Hepatocyte (in vitro differentiated cells): ENCODE results near the gene FUT9. TPM values are rescaled to one million over a fixed set of nuclear protein-coding genes. Genes with fewer than 3 reads are reported as not detected.

Experiments
- DNase-seq: peaks from one replicate; pipeline ENCODE4 v3.0.0-alpha.2; 2016; ENCODE audit warnings: low spot score
- H2AFZ ChIP-seq: fragments of 200-600 bp; sonication (generic); 2 replicates; pipeline ENCODE4 v1.6.0; 2016; ENCODE audit warnings: antibody characterized with exemption, mild to moderate bottlenecking
- H3K27ac ChIP-seq: fragments of 200-600 bp; sonication (generic); 2 replicates; pipeline ENCODE4 v1.5.1; 2016; ENCODE audit warnings: mild to moderate bottlenecking
- H3K27me3 ChIP-seq: fragments of 200-600 bp; sonication (generic); 2 replicates; pipeline ENCODE4 v1.6.1; 2016
- H3K36me3 ChIP-seq: fragments of 200-600 bp; sonication (generic); replicated peaks from 2 replicates; pipeline ENCODE4 v1.5.1; 2016; ENCODE audit warnings: low read depth; ENCODE audit not compliant: insufficient read depth
- H3K4me1 ChIP-seq: fragments of 200-600 bp; sonication (generic); 2 replicates; pipeline ENCODE4 v1.5.1; 2016; ENCODE audit warnings: mild to moderate bottlenecking, moderate library complexity; ENCODE audit not compliant: insufficient read depth
- H3K4me2 ChIP-seq: fragments of 200-600 bp; sonication (generic); 2 replicates; pipeline ENCODE4 v1.6.0; 2016
- H3K4me3 ChIP-seq: fragments of 200-600 bp; sonication (generic); 2 replicates; pipeline ENCODE4 v1.5.1; 2016; ENCODE audit warnings: mild to moderate bottlenecking
- H3K79me2 ChIP-seq: fragments of 200-600 bp; sonication (generic); 2 replicates; pipeline ENCODE4 v1.6.0; 2017; ENCODE audit warnings: mild to moderate bottlenecking
- H3K9me2 ChIP-seq: fragments of 200-600 bp; sonication (generic); replicated peaks from 2 replicates; pipeline ENCODE4 v1.6.0; 2017; ENCODE audit warnings: mild to moderate bottlenecking; ENCODE audit not compliant: insufficient read depth
- H3K9me3 ChIP-seq: fragments of 200-600 bp; sonication (generic); 2 replicates; pipeline ENCODE4 v1.5.1; 2016; ENCODE audit warnings: low read depth, mild to moderate bottlenecking
- H4K20me1 ChIP-seq: fragments of 200-600 bp; sonication (generic); 2 replicates; pipeline ENCODE4 v1.6.0; 2016; ENCODE audit warnings: mild to moderate bottlenecking; ENCODE audit not compliant: insufficient read depth, poor library complexity, severe bottlenecking
- CTCF ChIP-seq: fragments of 200-600 bp; sonication (generic); IDR thresholded peaks from 2 replicates; pipeline ENCODE4 v1.5.1; 2016; ENCODE audit warnings: antibody characterized with exemption, mild to moderate bottlenecking; ENCODE audit not compliant: poor library complexity
- EZH2 ChIP-seq: fragments of 200-600 bp; sonication (generic); IDR thresholded peaks from 2 replicates; pipeline ENCODE4 v1.6.1; 2016; ENCODE audit warnings: antibody characterized with exemption, mild to moderate bottlenecking, borderline replicate concordance
- EZH2phosphoT487 ChIP-seq: fragments of 200-600 bp; sonication (generic); IDR thresholded peaks from one replicate; pipeline ENCODE4 v1.6.1; 2018; ENCODE audit warnings: antibody characterized with exemption, mild to moderate bottlenecking, low read depth, moderate library complexity; ENCODE audit not compliant: unreplicated experiment, severe bottlenecking
- WGBS: methylation state at CpG from one replicate; pipeline ENCODE4 v1.1.6; 2016; ENCODE audit warnings: low lambda C conversion rate; ENCODE audit errors: missing lambda C conversion rate; 5-methylcytosine and 5-hydroxymethylcytosine counted together
- polyA plus RNA-seq: library from polyadenylated mRNA; unstranded; fragments of >200 nt; fragmentation: Nextera tagmentation; extraction: Ambion mirVana; gene quantifications from 2 replicates; pipeline ENCODE4 v1.2.1, GENCODE V29; 2016
- total RNA-seq: library from RNA; depleted of rRNA; stranded (reverse); fragments of >200 nt; gene quantifications from 2 replicates; pipeline ENCODE4 v1.2.3, GENCODE V29; 2014

The FUT9 gene
- total and polyA plus RNA-seq, 2 experiments from 2014 or later: 0.24 to 0.87 TPM

GRCh38 chr6:96086745-96087144, 71.0 kb downstream of the FUT9 start:
- H3K27me3 ChIP-seq: no peaks in the 10 kb centered on the region
- no peak overlapping the region for H3K4me2 ChIP-seq
- H3K9me2 ChIP-seq: no peaks in the 10 kb centered on the region
- no peak overlapping the region for H3K4me3 ChIP-seq
- WGBS: 92% methylated on average over 3 of the region's 3 CpGs
- no peaks in the 10 kb centered on the region for H3K36me3 ChIP-seq
- DNase-seq: no peak
- H2AFZ ChIP-seq: no peak overlapping the region
- H4K20me1 ChIP-seq: no peaks in the 10 kb centered on the region
- H3K4me1 ChIP-seq: no peaks in the 10 kb centered on the region
- H3K27ac ChIP-seq: no peak overlapping the region
- TF ChIP-seq CTCF (no peak), EZH2 (no peak), EZH2phosphoT487 (no peak)
- no peaks in the 10 kb centered on the region for H3K9me3 ChIP-seq
- no peaks in the 10 kb centered on the region for H3K79me2 ChIP-seq

GRCh38 chr6:96089173-96089572, 73.4 kb downstream of the FUT9 start:
- H3K36me3 ChIP-seq: no peaks in the 10 kb centered on the region
- H3K27me3 ChIP-seq: no peaks in the 10 kb centered on the region
- TF ChIP-seq CTCF (peak; percentile 37), EZH2phosphoT487 (no peak)
- H3K79me2 ChIP-seq: no peaks in the 10 kb centered on the region
- H3K9me3 ChIP-seq: no peaks in the 10 kb centered on the region
- no peaks in the 10 kb centered on the region for H3K9me2 ChIP-seq
- 29% methylated on average over 1 of the region's 1 CpG for WGBS
- no peaks in the 10 kb centered on the region for H3K4me1 ChIP-seq
- DNase-seq: no peak
- H2AFZ ChIP-seq: no peak overlapping the region
- H3K27ac ChIP-seq: no peak overlapping the region
- H3K4me2 ChIP-seq: no peak overlapping the region
- no peaks in the 10 kb centered on the region for H4K20me1 ChIP-seq
- no peak overlapping the region for H3K4me3 ChIP-seq

GRCh38 chr6:96094077-96094476, 78.3 kb downstream of the FUT9 start:
- Histone ChIP-seq H3K4me3 (no peak overlapping the region), H3K9me3 (no peaks in the 10 kb centered on the region), H3K9me2 (no peaks in the 10 kb centered on the region), H3K27ac (no peak overlapping the region), H4K20me1 (no peaks in the 10 kb centered on the region), H3K4me1 (no peaks in the 10 kb centered on the region), H2AFZ (no peak overlapping the region), H3K36me3 (no peaks in the 10 kb centered on the region), H3K27me3 (no peaks in the 10 kb centered on the region), H3K4me2 (no peak overlapping the region), H3K79me2 (no peaks in the 10 kb centered on the region)
- no peak for TF ChIP-seq EZH2phosphoT487
- no peak for TF ChIP-seq EZH2
- no peak for TF ChIP-seq CTCF
- no peak for DNase-seq
- WGBS: 100% methylated on average over 1 of the region's 1 CpG

GRCh38 chr6:96099069-96099468, 83.3 kb downstream of the FUT9 start:
- no peak overlapping the region for H2AFZ ChIP-seq
- H3K4me3 ChIP-seq: no peak overlapping the region
- H3K27ac ChIP-seq: no peak overlapping the region
- TF ChIP-seq EZH2phosphoT487: no peak
- no peak for TF ChIP-seq CTCF
- no peak for TF ChIP-seq EZH2
- no peaks in the 10 kb centered on the region for H3K79me2 ChIP-seq
- H3K36me3 ChIP-seq: no peaks in the 10 kb centered on the region
- no peaks in the 10 kb centered on the region for H3K27me3 ChIP-seq
- H3K9me2 ChIP-seq: no peaks in the 10 kb centered on the region
- DNase-seq: no peak
- no peak overlapping the region for H3K4me2 ChIP-seq
- H4K20me1 ChIP-seq: no peaks in the 10 kb centered on the region
- H3K4me1 ChIP-seq: no peaks in the 10 kb centered on the region
- no peaks in the 10 kb centered on the region for H3K9me3 ChIP-seq
